Stimulated activated CD8-positive, alpha-beta memory T cell treated with anti-CD3 and anti-CD28 coated beads, Interleukin-2, amount 100 ng/mL, for 48 hours (primary cell): ENCODE measurements around the gene DNAH10.

Experiments used
- DNase-seq, 2 donors: peaks; one replicate each; pipeline ENCODE4 v3.0.0-alpha.2; 2020; ENCODE audit warnings: low read depth in 2 of 2

Gene DNAH10

GRCh38 chr12:123882161-123882705 lies 120.1 kb downstream of the DNAH10 start:
- DNase-seq = no peak

- DNase-seq = no peak
These were observed 124.2 kb downstream of the DNAH10 start for GRCh38 chr12:123886258-123886657.

DNA sequence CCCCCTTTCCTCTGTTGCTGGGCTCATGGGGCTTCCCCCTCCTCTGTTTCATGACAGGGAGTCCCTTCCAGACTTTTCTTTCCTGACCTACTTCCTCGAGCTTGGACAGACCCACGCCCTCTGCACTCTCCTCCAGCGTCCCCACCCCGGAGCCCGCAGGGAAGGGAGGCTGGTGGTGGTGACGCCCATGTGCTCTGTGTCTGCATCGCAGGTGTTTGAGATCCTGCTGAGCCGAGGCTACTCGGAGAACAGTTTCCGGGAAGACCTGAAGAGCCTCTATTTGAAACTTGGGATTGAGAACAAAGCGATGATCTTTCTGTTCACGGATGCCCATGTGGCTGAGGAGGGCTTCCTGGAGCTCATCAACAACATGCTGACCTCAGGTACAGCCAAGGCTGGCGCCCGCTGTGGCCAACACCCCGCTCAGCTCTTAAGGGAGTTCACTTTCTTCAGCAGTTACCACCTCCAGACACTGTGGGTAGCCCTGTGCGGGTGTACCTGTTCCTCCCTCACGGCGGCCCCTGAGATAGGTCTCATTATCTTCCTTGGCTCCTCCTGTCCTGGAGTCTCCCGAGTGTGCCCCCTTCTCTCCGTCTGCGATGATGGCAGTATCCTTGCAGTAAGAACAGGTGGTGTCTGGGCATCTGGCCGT lies 125.0 kb downstream of the DNAH10 start:
- DNase-seq = no peak

GRCh38 chr12:123888989-123889388 lies 126.9 kb downstream of the DNAH10 start:
- DNase-seq = no peak

- DNase-seq = no peak
These were observed 127.9 kb downstream of the DNAH10 start for GRCh38 chr12:123889848-123890535.

DNA sequence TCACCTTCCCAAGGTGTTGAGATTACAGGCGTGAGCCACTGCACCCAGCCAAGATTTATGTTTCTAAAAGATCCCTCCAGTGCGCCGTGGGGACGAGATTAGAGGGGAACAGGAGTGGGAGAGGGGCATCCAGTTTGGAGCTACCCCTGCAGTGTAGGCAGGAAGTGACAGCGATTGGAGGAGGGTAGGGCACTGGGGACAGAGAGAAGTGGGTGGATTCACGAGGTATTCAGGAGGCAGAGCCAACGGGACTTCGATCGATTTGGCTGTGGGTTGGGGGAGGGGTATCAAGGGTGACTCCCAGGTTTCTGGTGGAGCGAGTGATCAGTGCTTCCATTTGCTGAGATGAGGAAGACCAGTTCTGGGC lies 128.4 kb downstream of the DNAH10 start:
- DNase-seq = no peak

DNA sequence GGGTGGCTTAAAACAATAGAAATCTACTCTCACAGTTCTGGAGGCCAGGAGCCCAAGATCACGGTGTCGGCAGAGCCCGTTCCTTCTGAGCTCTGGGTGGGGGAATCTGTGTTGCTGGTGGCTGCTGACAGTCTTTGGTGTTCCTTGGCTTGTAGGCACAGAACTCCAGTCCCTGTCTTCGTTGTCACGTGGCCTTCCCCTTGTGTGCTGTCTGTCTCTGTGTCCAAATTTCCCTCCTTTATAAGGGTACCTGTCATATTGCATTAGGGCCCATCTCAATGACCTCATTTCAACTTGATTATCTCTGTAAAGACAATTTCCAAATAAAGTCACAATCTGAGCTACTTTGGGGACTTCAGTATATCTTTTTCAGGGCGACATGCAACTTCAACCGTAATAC lies 128.9 kb downstream of the DNAH10 start:
- no peak for DNase-seq

GRCh38 chr12:123891516-123892179 lies 129.5 kb downstream of the DNAH10 start:
- no peak for DNase-seq

- DNase-seq = no peak
These were observed 130.1 kb downstream of the DNAH10 start for GRCh38 chr12:123892180-123892559.

DNA sequence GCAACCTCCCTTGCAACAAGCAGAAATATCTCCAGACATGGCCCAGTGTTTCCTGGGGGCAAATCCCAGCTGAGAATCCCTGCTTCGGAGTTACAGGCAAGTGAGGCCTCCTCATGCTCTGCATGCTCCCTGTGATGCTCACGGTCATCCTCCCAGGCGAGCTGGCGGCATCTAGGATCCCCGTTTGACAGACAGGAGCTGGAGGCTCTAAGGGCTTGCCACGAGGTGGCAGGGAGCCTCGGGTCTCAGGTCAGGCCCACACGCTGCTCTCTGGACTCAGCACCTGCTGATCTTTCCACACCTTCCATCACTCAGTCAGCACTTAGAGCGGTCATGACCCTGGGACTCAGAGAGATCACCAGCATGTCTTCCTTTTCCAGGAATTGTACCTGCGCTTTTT lies 130.8 kb downstream of the DNAH10 start:
- DNase-seq = no peak

DNA sequence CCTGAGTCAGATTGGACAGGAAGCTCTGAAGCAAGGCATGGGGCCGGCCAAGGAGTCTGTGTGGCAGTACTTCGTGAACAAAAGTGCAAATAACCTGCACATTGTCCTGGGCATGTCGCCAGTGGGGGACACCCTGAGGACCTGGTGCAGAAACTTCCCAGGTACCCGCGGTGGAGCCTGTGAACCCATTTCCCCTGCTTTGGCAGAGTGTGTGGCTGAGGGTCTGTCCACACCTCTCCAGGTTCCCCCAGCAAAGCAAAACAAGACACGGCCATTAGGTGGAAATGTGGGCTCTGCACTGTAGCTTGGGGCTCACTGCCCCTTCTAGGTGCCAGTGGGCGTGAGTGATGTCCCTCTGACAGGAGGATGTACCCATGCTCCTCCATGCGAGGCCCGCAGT lies 131.2 kb downstream of the DNAH10 start:
- no peak for DNase-seq

- DNase-seq = no peak
These were observed 132.8 kb downstream of the DNAH10 start for GRCh38 chr12:123894823-123895345.

DNA sequence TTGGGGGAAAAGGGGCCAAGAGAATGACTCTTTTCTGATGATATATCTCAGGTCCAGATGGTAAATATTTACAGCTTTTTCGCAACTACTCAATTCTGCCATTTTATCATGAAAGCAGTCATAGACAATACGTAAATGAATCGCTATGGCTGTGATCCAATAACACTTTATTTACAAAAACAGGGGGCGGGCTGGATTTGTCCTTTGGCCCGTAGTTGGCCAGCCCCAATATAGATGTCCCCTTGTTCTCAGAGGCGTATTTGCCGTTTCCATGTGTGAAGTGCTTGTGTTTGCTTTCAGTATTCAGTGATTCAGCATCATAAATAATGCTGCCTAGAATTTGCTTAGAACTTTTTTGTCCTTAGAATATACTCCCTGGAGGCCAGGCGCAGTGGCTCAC lies 133.3 kb downstream of the DNAH10 start:
- no peak for DNase-seq

- no peak for DNase-seq
These were observed 134.7 kb downstream of the DNAH10 start for GRCh38 chr12:123896767-123897166.

- no peak for DNase-seq
These were observed 135.1 kb downstream of the DNAH10 start for GRCh38 chr12:123897221-123897620.

DNA sequence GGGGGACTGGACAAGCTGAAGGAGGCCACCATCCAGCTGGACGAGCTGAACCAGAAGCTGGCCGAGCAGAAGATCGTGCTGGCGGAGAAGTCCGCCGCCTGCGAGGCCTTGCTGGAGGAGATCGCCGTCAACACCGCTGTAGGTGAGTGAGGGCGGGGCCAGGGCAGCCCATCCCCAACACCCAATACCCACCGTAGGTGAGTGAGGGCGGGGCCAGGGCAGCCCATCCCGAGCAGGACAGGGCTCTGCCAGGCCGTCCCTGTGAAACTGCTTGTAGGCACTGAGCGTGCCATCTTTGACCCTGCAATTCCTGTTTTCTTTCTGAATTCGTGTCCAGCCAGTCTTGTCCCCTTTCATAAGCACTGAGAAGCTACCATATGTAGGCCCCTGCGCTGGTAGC lies 136.6 kb downstream of the DNAH10 start:
- DNase-seq = no peak

DNA sequence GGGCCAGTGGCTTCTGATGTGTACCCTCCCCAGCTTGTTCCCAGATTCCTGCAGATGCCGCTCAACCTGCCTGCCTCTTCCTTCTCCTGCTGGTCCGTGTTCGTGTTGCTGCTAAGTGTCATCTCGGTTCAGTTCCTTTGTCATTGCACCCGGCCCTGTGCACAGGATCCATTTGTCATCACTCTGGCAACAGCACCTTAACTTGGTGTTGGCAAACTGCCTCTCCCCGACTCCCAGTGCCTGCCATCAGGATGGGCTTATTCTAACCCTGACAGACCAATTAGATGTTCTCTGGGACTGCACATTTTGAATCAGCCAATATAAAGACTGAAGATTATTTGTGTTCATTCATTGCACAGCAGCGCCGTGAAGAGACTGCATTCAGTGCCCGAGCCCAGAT lies 137.3 kb downstream of the DNAH10 start:
- no peak for DNase-seq

GRCh38 chr12:123900871-123901376 lies 138.8 kb downstream of the DNAH10 start:
- DNase-seq = peak in 1 of 2 donors; percentile 12

- DNase-seq = no peak
These were observed 140.7 kb downstream of the DNAH10 start for GRCh38 chr12:123902821-123903220.

- DNase-seq = no peak
These were observed 141.4 kb downstream of the DNAH10 start for GRCh38 chr12:123903301-123904065.

DNA sequence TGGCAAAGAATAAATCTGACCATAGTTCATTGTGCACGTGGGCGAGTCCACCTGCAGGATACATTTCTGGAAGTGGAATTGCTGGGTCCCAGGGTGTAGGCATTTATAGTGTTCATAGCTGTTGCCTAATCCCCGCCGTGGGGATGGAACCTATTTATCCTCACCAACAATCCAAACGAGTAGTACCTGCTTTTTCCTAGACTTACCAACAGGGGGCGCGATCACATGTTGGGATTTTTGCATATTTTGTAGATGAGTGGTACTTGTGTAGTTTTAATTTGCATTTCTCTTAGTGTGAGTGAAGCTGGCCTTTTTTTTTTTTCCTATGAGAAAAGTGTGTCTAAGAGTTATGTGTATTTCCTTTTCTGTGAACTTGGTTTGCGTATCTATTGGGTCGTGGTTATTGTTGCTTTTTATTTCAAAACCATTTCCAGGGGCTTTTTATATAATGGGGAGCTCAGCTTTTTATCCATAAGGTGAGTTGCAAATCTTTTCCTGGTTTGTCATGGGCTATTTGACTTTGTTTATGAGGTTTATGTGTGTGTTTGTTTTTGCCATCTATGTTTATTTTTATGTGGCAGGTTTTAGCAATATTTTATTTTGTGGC lies 143.3 kb downstream of the DNAH10 start:
- peak; percentile 28 to 37 for DNase-seq
